ENCODE data around the gene RARB.

- TF ChIP-seq HDGF (IDR thresholded peaks at IDR 0.05; ENCODE audit: borderline replicate concordance): no peak
- no peak for TF ChIP-seq SP1 (IDR thresholded peaks at IDR 0.05)
- no peak for TF ChIP-seq FOXK2 (IDR thresholded peaks at IDR 0.05)
- TF ChIP-seq FOXA1 (IDR thresholded peaks at IDR 0.05): no peak
- no peak for TF ChIP-seq BHLHE40 (IDR thresholded peaks at IDR 0.05; ENCODE audit: borderline replicate concordance)
- TF ChIP-seq FOXM1 (IDR thresholded peaks at IDR 0.05; ENCODE audit: borderline replicate concordance): no peak
- no peak for TF ChIP-seq SUZ12 (IDR thresholded peaks at IDR 0.05)
- no peak for TF ChIP-seq ZNF384 (IDR thresholded peaks at IDR 0.05)
- TF ChIP-seq L3MBTL2 (conservative IDR thresholded peaks at IDR 0.05): no peak
Observed at GRCh38 chr3:25587094-25587493, 159.0 kb downstream of the RARB start.
